ENCODE results near the gene CTNNAL1. TPM values are rescaled to one million over a fixed set of nuclear protein-coding genes. Genes with fewer than 3 reads are reported as not detected.
"Not testable (repeated sequence)": the region's sequence is repeated elsewhere in the genome, so short reads cannot be mapped to it uniquely, and the experiment has no call there.

CTNNAL1 gene
- total RNA-seq, 1 donor from 2014 or later: 36.0 TPM

- Mint-ChIP-seq H3K27ac (peak within 1 kb of the TSS; percentile 95), H3K4me3 (peak within 1 kb of the TSS; percentile 100), H3K9me3 (no peaks in the 10 kb centered on the region), H3K36me3 (peaks cover 13% of the 10 kb centered on the region), H3K27me3 (no peaks in the 10 kb centered on the region), H3K4me1 (ENCODE audit: unreplicated experiment) (peaks cover 24% of the 10 kb centered on the region)
- peak; percentile 44 for TF ChIP-seq CTCF (conservative IDR thresholded peaks at IDR 0.05)
- peak; percentile 94 for DNase-seq (ENCODE audit: extremely low spot score, unreplicated experiment)
Observed at GRCh38 chr9:108933718-108934322, 79.5 kb downstream of the CTNNAL1 start, which contains the start of gene ELP1. ELP1 (minus strand) TSS chr9:108934124; CDS start chr9:108931146, 2,978 bp downstream.

- TF ChIP-seq CTCF (conservative IDR thresholded peaks at IDR 0.05): no peak
- H3K27ac Mint-ChIP-seq: peak overlapping the region; percentile 95
- no peaks in the 10 kb centered on the region for H3K9me3 Mint-ChIP-seq
- peaks cover 24% of the 10 kb centered on the region for H3K4me1 Mint-ChIP-seq (ENCODE audit: unreplicated experiment)
- H3K4me3 Mint-ChIP-seq: peak overlapping the region; percentile 100
- H3K36me3 Mint-ChIP-seq: peaks cover 16% of the 10 kb centered on the region
- no peaks in the 10 kb centered on the region for H3K27me3 Mint-ChIP-seq
- no peak for DNase-seq (ENCODE audit: extremely low spot score, unreplicated experiment)
Observed at GRCh38 chr9:108933231-108933717, 80.0 kb downstream of the CTNNAL1 start.

GRCh38 chr9:108928386-108928785, 84.9 kb downstream of the CTNNAL1 start:
- no peak for TF ChIP-seq CTCF (conservative IDR thresholded peaks at IDR 0.05)
- Mint-ChIP-seq H3K27ac (no peak overlapping the region), H3K4me3 (no peak overlapping the region), H3K9me3 (no peaks in the 10 kb centered on the region), H3K4me1 (ENCODE audit: unreplicated experiment) (peaks cover 11% of the 10 kb centered on the region), H3K27me3 (no peaks in the 10 kb centered on the region), H3K36me3 (peaks cover 29% of the 10 kb centered on the region)
- no peak for DNase-seq (ENCODE audit: extremely low spot score, unreplicated experiment)

GRCh38 chr9:108924466-108924865, 88.8 kb downstream of the CTNNAL1 start:
- no peaks in the 10 kb centered on the region for H3K27me3 Mint-ChIP-seq
- no peak for TF ChIP-seq CTCF (conservative IDR thresholded peaks at IDR 0.05)
- no peak overlapping the region for H3K4me3 Mint-ChIP-seq
- no peak overlapping the region for H3K27ac Mint-ChIP-seq
- H3K4me1 Mint-ChIP-seq (ENCODE audit: unreplicated experiment): no peaks in the 10 kb centered on the region
- peaks cover 43% of the 10 kb centered on the region for H3K36me3 Mint-ChIP-seq
- H3K9me3 Mint-ChIP-seq: no peaks in the 10 kb centered on the region
- no peak for DNase-seq (ENCODE audit: extremely low spot score, unreplicated experiment)

- DNase-seq (ENCODE audit: extremely low spot score, unreplicated experiment): no peak
- no peak for TF ChIP-seq CTCF (conservative IDR thresholded peaks at IDR 0.05)
- peaks cover 39% of the 10 kb centered on the region for H3K36me3 Mint-ChIP-seq
- H3K27me3 Mint-ChIP-seq: no peaks in the 10 kb centered on the region
- no peak overlapping the region for H3K27ac Mint-ChIP-seq
- H3K4me1 Mint-ChIP-seq (ENCODE audit: unreplicated experiment): no peaks in the 10 kb centered on the region
- H3K4me3 Mint-ChIP-seq: no peak overlapping the region
- H3K9me3 Mint-ChIP-seq: no peaks in the 10 kb centered on the region
Observed at GRCh38 chr9:108921200-108921599, 92.1 kb downstream of the CTNNAL1 start.

GRCh38 chr9:108920401-108920800, 92.9 kb downstream of the CTNNAL1 start:
- H3K36me3 Mint-ChIP-seq: peaks cover 37% of the 10 kb centered on the region
- H3K4me1 Mint-ChIP-seq (ENCODE audit: unreplicated experiment): not testable (repeated sequence)

More at GRCh38 chr9:108920401-108920800, 92.9 kb downstream of the CTNNAL1 start:
- not testable (repeated sequence) for H3K27me3 Mint-ChIP-seq; H3K27ac Mint-ChIP-seq; H3K4me3 Mint-ChIP-seq; DNase-seq (ENCODE audit: extremely low spot score, unreplicated experiment); H3K9me3 Mint-ChIP-seq

Data from type B pancreatic cell (in vitro differentiated cells).